ENCODE measurements around the gene EPAS1. TPM values are rescaled to one million over a fixed set of nuclear protein-coding genes. Genes with fewer than 3 reads are reported as not detected.

Gene EPAS1
- total and polyA plus RNA-seq, 2 of the 13 experiments (the other 11 are each of a cell fraction or from before 2014, with no cell fraction given), result 47.1 to 182 TPM

DNA sequence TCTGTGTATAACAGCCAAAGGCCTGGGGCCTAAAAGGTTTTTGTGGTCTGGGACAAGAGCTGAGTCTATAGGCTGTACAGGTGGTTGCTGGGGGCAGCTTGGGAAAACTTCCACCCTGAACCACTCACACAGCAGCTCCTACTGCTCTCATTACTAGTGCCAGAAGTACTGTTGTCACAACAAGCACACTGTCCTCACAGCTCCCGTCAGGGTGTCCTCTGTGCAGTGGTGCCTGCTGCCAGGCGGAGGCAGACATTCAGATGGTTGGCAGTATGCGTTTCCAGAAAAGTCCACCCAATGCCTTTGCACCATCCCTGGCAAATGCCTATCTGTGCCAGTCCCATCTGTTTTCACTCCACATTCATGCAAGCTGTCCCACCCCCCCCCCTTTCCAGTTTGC lies 58.5 kb downstream of the EPAS1 start:
- no peaks in the 10 kb centered on the region for H3K27me3 ChIP-seq (ENCODE audit: control insufficient read depth in 1 of 2, insufficient read depth in 2 of 2, low read length in 2 of 2)
- intact Hi-C loops (cut with micrococcal nuclease; ENCODE audit: unreplicated experiment), result no loop called here
- TF ChIP-seq ZBTB7B (CRISPR knock-in tag; IDR thresholded peaks at IDR 0.05), result no peak
- H4K20me1 ChIP-seq (ENCODE audit: insufficient read depth, low read length), result no peaks in the 10 kb centered on the region; the same call in 1 of the 2 replicates
- no peak overlapping the region for H3K4me3 ChIP-seq (replicated peaks in 1 of 3; ENCODE audit: insufficient read depth in 1 of 3, low read depth in 2 of 3, low read length in 3 of 3)
- H3K4me2 ChIP-seq (ENCODE audit: low read depth, low read length), result no peak overlapping the region
- POLR2A ChIA-PET, result no interaction called here
- ATAC-seq, result no peak
- no peaks in the 10 kb centered on the region for H3K9me3 ChIP-seq (ENCODE audit: low read length)
- 100% methylated on average over 1 of the region's 3 CpGs for WGBS (ENCODE audit: low lambda C conversion rate)
- no peak overlapping the region for H2AFZ ChIP-seq (ENCODE audit: low read length)
- H3K9ac ChIP-seq (ENCODE audit: insufficient read depth, low read depth, low read length), result no peak overlapping the region
- no TSS peak for BruUV-seq (replicated peaks)
- no peaks in the 10 kb centered on the region for H3K79me2 ChIP-seq (ENCODE audit: insufficient read depth, low read length)
- peaks cover 23% of the 10 kb centered on the region for H3K4me1 ChIP-seq (ENCODE audit: insufficient read depth, low read length)
- FAIRE-seq, result no peak
- peaks cover 61 to 97% of the 10 kb centered on the region in 2 experiments for H3K36me3 ChIP-seq (replicated peaks in 1 of 2; ENCODE audit: control insufficient read depth in 1 of 2, insufficient read depth in 2 of 2, low read length in 2 of 2)
- no peak overlapping the region for H3K27ac ChIP-seq (ENCODE audit: extremely low read length, insufficient read depth, low read length)
- DNase-seq (ENCODE audit: low spot score), result no peak
- in situ Hi-C loops (cut with HindIII; ENCODE audit: extremely low pct_ligation_motif_present, low pct_unique_long_range_greater_than_20kb), result loop anchor here (10.0 kb wide), 1 partner anchor 281 kb away; no protein-coding TSS in a partner anchor
- CTCF ChIA-PET (ENCODE audit: low intra/inter-chr PET ratio, low total read pairs), result no interaction called here

DNA sequence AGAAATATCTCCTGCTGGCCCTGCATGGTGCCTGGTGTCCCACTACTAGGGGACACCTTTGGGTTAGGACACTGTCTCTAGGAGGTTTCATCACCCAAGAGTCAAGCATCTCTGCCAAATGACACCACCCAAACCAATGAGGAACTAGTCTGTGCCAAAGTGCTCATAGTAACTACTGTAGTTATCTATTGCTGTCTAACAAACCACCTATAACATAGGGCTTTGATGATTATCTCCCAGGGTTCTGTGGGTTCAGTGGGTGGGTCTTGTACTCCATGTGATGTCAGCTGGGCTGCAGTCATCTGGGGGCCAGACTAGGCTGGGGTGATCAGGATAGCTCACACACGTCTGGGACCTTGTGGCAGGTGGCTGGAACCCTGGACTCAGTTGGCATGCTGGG lies 59.8 kb downstream of the EPAS1 start:
- intact Hi-C loops (cut with micrococcal nuclease; ENCODE audit: unreplicated experiment) (no loop called here), in situ Hi-C loops (cut with HindIII; ENCODE audit: extremely low pct_ligation_motif_present, low pct_unique_long_range_greater_than_20kb) (loop anchor here (10.0 kb wide), 1 partner anchor 282 kb away; no protein-coding TSS in a partner anchor)
- Histone ChIP-seq H3K36me3 (replicated peaks in 1 of 2; ENCODE audit: control insufficient read depth in 1 of 2, insufficient read depth in 2 of 2, low read length in 2 of 2) (peaks cover 61 to 97% of the 10 kb centered on the region in 2 experiments), H2AFZ (ENCODE audit: low read length) (no peak overlapping the region), H3K79me2 (ENCODE audit: insufficient read depth, low read length) (no peaks in the 10 kb centered on the region), H3K4me2 (ENCODE audit: low read depth, low read length) (no peak overlapping the region), H3K27ac (ENCODE audit: extremely low read length, insufficient read depth, low read length) (no peak overlapping the region), H3K9me3 (ENCODE audit: low read length) (no peaks in the 10 kb centered on the region), H4K20me1 (ENCODE audit: insufficient read depth, low read length) (no peaks in the 10 kb centered on the region; the same call in 1 of the 2 replicates), H3K4me3 (replicated peaks in 1 of 3; ENCODE audit: insufficient read depth in 1 of 3, low read depth in 2 of 3, low read length in 3 of 3) (no peak overlapping the region), H3K27me3 (ENCODE audit: control insufficient read depth in 1 of 2, insufficient read depth in 2 of 2, low read length in 2 of 2) (no peaks in the 10 kb centered on the region), H3K4me1 (ENCODE audit: insufficient read depth, low read length) (peaks cover 23% of the 10 kb centered on the region), H3K9ac (ENCODE audit: insufficient read depth, low read depth, low read length) (no peak overlapping the region)
- CTCF ChIA-PET (ENCODE audit: low intra/inter-chr PET ratio, low total read pairs), result no interaction called here
- no peak for FAIRE-seq
- BruUV-seq (replicated peaks), result no TSS peak
- DNase-seq (ENCODE audit: low spot score), result no peak
- TF ChIP-seq SMAD1 (CRISPR knock-in tag; IDR thresholded peaks at IDR 0.05; ENCODE audit: borderline replicate concordance, low read depth) (no peak), RBM22 (optimal IDR thresholded peaks at IDR 0.05; ENCODE audit: low read length) (peak; percentile 51), ZNF577 (CRISPR knock-in tag; IDR thresholded peaks at IDR 0.05; ENCODE audit: borderline replicate concordance, low read depth) (no peak), IRX3 (CRISPR knock-in tag; IDR thresholded peaks at IDR 0.05; ENCODE audit: borderline replicate concordance, low read depth) (no peak), RBFOX2 (IDR thresholded peaks at IDR 0.05; ENCODE audit: low read depth, low read length) (no peak), JUN (CRISPR knock-in tag; IDR thresholded peaks at IDR 0.05) (no peak), POLR2A (IDR thresholded peaks at IDR 0.05; ENCODE audit: insufficient read depth in 1 of 2, low read depth in 2 of 2, low read length in 2 of 2) (0 out of 4 replicates have a peak, but pooled peaks of 1 of the 2 experiments have one; percentile 19), ZNF766 (CRISPR knock-in tag; IDR thresholded peaks at IDR 0.05; ENCODE audit: borderline replicate concordance) (no peak), CENPT (CRISPR knock-in tag; IDR thresholded peaks at IDR 0.05; ENCODE audit: low read depth) (no peak), ZNF33A (CRISPR knock-in tag; IDR thresholded peaks at IDR 0.05; ENCODE audit: borderline replicate concordance) (no peak), NBN (conservative IDR thresholded peaks at IDR 0.05) (no peak), NFYB (CRISPR knock-in tag; IDR thresholded peaks at IDR 0.05) (no peak)
- no CpG with 5 or more reads among the region's 1 CpG for WGBS (ENCODE audit: low lambda C conversion rate)
- POLR2A ChIA-PET, result interaction anchor here (1.2 kb wide), 1 partner anchor 127 kb away, joined by 3 read pairs; no protein-coding TSS in a partner anchor
- no peak for ATAC-seq
